ENCODE results near the gene SYTL1.

SYTL1 gene

DNA sequence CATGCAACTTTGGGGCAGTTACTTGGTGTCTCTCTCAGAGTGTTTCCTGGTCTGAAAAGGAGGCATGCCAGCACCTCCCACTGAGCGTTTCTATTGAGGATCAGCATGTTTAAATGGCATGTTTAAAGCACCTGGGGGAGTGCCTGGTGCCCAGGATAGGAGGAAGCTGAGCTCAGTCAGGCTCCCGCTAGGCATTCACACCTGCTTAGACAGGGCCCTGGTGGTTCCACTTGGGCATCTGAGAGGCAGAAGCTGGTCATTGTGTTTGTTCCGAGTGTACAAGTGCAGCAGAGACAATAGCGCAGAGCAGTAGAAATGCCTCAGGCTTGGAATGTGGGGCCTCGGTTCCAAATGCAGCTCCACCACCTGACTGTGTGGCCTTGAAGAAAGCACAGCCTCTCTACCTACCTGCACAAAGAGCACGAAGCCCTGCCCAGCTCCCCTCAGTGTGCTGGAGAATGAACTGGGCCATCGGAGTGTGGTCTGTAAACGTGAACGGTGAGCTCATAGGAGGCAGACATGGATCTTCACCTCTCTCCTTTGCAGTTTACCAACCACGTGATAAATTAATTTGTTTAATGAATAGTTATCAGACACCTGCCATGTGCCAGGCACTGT lies 40.1 kb upstream of the SYTL1 start:
- Histone ChIP-seq H3K4me1 (ENCODE audit: insufficient read depth, low read length) (peaks cover 46% of the 10 kb centered on the region), H3K9ac (ENCODE audit: low read length) (no peak overlapping the region), H3K4me3 (ENCODE audit: low read depth in 1 of 2, low read length in 2 of 2) (no peak overlapping the region), H3K36me3 (ENCODE audit: insufficient read depth, low read length) (peaks cover 63% of the 10 kb centered on the region), H3K27ac (ENCODE audit: low read depth, low read length) (peak overlapping the region; percentile 83), H3K9me3 (ENCODE audit: low read length) (no peaks in the 10 kb centered on the region), H3K27me3 (ENCODE audit: control insufficient read depth in 1 of 2, insufficient read depth in 2 of 2, low read length in 2 of 2) (no peaks in the 10 kb centered on the region)

DNA sequence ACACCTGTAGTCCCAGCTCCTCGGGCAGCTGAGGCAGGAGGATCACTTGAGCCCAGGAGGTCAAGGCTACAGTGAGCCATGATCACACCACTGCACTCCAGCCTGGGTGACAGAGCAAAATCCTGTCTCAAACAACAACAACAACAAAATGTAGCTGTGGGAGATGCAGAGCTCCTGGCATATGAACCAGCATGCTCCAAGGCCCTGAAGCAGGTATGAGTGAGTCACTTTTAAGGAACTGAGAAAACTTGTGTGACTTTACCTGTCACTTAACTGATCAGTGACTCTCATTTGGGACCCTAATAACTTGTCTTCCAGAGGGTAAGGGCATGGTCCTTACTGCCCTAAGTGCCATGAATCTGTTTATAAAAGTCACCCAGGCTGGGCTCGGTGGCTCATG lies 39.2 kb upstream of the SYTL1 start:
- H3K27ac ChIP-seq (ENCODE audit: low read depth, low read length): no peak overlapping the region
- no peaks in the 10 kb centered on the region for H3K9me3 ChIP-seq (ENCODE audit: low read length)
- H3K4me3 ChIP-seq (ENCODE audit: low read depth in 1 of 2, low read length in 2 of 2): no peak overlapping the region
- peaks cover 39% of the 10 kb centered on the region for H3K4me1 ChIP-seq (ENCODE audit: insufficient read depth, low read length)
- no peak overlapping the region for H3K9ac ChIP-seq (ENCODE audit: low read length)
- peaks cover 55% of the 10 kb centered on the region for H3K36me3 ChIP-seq (ENCODE audit: insufficient read depth, low read length)
- no peaks in the 10 kb centered on the region for H3K27me3 ChIP-seq (ENCODE audit: control insufficient read depth in 1 of 2, insufficient read depth in 2 of 2, low read length in 2 of 2)

DNA sequence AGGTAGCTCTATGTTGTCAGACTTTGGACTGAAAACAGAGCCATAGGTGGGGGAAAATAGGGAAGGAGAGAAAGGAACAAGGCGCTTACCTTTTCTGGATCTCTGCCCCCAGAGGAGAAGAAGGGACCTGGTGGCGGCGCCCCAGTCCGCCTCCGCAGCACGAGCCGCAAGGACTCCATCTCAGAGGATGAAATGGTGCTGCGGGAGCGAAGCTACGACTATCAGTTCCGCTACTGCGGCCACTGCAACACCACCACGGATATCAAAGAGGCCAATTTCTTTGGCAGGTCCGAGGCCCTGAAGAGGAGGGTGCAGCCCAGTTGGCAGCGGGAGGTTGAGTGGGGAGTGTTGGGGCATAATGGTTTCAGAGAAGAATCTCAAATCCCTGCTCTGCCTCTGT lies 38.3 kb upstream of the SYTL1 start:
- no peak overlapping the region for H3K27ac ChIP-seq (ENCODE audit: low read depth, low read length)
- H3K9me3 ChIP-seq (ENCODE audit: low read length): no peaks in the 10 kb centered on the region
- peaks cover 30% of the 10 kb centered on the region for H3K4me1 ChIP-seq (ENCODE audit: insufficient read depth, low read length)
- peaks cover 46% of the 10 kb centered on the region for H3K36me3 ChIP-seq (ENCODE audit: insufficient read depth, low read length)
- H3K4me3 ChIP-seq (ENCODE audit: low read depth in 1 of 2, low read length in 2 of 2): no peak overlapping the region
- H3K27me3 ChIP-seq (ENCODE audit: control insufficient read depth in 1 of 2, insufficient read depth in 2 of 2, low read length in 2 of 2): no peaks in the 10 kb centered on the region
- no peak overlapping the region for H3K9ac ChIP-seq (ENCODE audit: low read length)

DNA sequence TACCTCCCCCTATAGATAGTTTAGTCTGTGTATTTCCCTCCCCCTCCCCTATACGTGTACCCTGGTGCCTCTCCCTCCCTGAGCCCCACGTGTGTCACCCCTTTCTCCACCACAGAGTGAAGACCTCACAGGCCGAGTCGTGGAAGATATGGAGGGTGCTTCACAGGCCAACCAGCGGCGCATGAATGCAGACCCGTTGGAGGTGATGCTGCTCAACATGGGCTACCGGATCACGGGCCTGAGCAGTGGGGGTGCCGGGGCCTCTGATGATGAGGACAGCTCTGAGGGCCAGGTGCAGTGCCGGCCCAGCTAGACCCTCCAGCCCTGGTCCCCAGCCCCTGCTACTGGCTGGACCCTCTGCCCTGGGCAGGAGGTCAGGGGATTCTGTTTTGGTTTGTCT lies 35.8 kb upstream of the SYTL1 start:
- H3K9me3 ChIP-seq (ENCODE audit: low read length): no peaks in the 10 kb centered on the region
- peaks cover 46% of the 10 kb centered on the region for H3K36me3 ChIP-seq (ENCODE audit: insufficient read depth, low read length)
- no peak overlapping the region for H3K27ac ChIP-seq (ENCODE audit: low read depth, low read length)
- no peak overlapping the region for H3K9ac ChIP-seq (ENCODE audit: low read length)
- peaks cover 4% of the 10 kb centered on the region for H3K4me1 ChIP-seq (ENCODE audit: insufficient read depth, low read length)
- H3K27me3 ChIP-seq (ENCODE audit: control insufficient read depth in 1 of 2, insufficient read depth in 2 of 2, low read length in 2 of 2): no peaks in the 10 kb centered on the region
- H3K4me3 ChIP-seq (ENCODE audit: low read depth in 1 of 2, low read length in 2 of 2): no peak overlapping the region

DNA sequence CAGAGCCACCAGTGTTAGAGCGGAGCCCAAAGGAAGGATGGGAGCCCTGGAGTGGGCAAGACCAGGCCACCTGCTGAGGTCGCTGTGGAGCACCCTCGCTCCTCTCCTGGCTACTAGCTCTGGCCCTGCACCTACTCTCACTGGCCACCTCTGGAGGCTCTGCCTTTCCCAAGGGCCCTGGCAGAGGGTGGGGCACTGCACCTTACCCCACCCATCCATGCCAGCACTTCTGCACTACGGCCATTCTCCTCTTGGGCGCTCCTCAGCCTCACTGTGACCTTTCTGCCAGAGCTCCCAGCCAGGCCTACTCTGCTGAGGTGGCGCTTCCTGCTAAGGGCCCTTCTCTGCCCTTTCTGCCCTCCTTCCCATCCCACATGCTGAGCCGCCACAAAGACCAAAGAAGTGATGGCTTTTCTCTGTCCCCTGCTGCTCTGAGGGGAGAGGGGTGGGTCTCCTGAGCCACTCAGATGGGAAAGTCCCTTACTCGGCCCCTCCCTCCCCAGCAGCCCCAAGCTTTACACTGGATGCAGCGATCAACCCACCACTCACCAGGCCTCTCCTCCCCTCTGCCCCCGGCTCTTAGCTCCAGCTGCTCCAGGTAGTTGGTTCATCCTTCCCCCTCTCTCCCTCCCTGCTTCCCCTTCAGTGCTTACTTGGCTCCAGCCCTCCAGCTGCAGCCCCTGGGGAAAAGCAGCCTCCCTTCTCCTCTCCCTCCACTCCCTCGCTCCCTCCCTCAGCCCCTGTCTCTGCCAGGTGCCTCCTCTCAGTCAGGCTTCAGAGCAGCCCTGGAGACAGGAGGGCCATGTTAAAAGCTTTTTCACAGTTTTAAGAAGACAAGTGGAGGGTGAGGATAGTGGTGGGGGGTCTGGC lies 34.7 kb upstream of the SYTL1 start:
- Histone ChIP-seq H3K27me3 (ENCODE audit: control insufficient read depth in 1 of 2, insufficient read depth in 2 of 2, low read length in 2 of 2) (no peaks in the 10 kb centered on the region), H3K9ac (ENCODE audit: low read length) (no peak overlapping the region), H3K36me3 (ENCODE audit: insufficient read depth, low read length) (peaks cover 35% of the 10 kb centered on the region), H3K4me3 (ENCODE audit: low read depth in 1 of 2, low read length in 2 of 2) (no peak overlapping the region), H3K27ac (ENCODE audit: low read depth, low read length) (no peak overlapping the region), H3K9me3 (ENCODE audit: low read length) (no peaks in the 10 kb centered on the region), H3K4me1 (ENCODE audit: insufficient read depth, low read length) (no peaks in the 10 kb centered on the region)

DNA sequence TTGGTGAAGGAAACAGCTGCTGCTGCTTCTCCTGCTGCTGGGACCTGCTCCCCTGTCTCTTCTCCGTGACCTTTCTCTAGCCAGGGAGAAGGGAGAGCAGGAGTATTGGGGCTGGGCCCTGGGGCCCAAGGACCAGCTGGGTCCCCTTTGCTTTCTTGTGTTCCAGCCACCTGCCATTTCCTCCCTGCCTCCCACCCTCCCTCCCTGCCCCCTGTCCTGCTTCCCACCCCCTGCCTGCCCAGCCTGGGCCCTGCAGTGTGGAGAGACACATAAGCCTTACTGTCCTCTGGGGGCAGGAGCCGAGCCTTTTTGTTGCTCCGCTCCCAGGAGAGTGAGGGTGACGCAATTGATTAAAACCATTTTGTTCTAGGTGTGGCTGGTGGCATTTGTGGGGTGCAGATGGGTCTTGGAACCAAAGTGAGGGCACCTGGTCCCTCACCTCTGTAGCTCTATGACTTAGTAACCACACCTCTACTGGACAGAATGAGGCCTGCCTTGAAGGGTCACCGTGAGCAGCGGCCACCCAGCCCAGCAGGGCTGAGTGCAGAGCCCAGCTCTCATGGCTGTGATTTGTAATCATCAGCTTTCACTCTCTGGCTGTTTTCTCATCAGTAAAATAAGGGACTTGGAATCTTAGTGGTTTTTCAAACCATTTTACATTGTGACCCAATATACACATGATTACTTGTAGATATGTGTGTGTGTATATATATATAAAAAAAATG lies 33.8 kb upstream of the SYTL1 start:
- Histone ChIP-seq H3K27me3 (ENCODE audit: control insufficient read depth in 1 of 2, insufficient read depth in 2 of 2, low read length in 2 of 2) (no peaks in the 10 kb centered on the region), H3K9me3 (ENCODE audit: low read length) (no peaks in the 10 kb centered on the region), H3K4me3 (ENCODE audit: low read depth in 1 of 2, low read length in 2 of 2) (no peak overlapping the region), H3K9ac (ENCODE audit: low read length) (no peak overlapping the region), H3K36me3 (ENCODE audit: insufficient read depth, low read length) (peaks cover 28% of the 10 kb centered on the region), H3K4me1 (ENCODE audit: insufficient read depth, low read length) (no peaks in the 10 kb centered on the region), H3K27ac (ENCODE audit: low read depth, low read length) (no peak overlapping the region)

DNA sequence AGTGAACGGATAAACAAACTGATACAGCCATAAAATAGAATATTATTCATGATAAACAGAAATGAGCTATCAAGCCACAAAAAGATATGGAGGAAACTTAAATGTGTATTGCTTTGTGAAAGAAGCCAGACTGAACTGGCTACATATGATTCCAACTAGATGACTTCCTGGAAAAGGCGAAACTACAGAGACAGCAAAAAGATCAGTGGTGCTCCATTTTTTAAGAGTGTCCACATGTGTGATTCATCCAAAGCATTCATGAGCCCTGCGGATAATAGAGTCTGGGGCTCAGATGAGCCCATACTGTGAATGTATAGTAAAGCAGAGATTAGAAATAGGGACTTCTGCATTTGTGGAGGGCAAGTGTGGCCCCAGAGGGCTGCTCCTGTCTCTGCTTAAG lies 27.7 kb upstream of the SYTL1 start:
- Histone ChIP-seq H3K9ac (ENCODE audit: low read length) (no peak overlapping the region), H3K4me1 (ENCODE audit: insufficient read depth, low read length) (no peaks in the 10 kb centered on the region), H3K27ac (ENCODE audit: low read depth, low read length) (no peak overlapping the region), H3K36me3 (ENCODE audit: insufficient read depth, low read length) (no peaks in the 10 kb centered on the region), H3K4me3 (ENCODE audit: low read depth in 1 of 2, low read length in 2 of 2) (no peak overlapping the region), H3K9me3 (ENCODE audit: low read length) (no peaks in the 10 kb centered on the region), H3K27me3 (ENCODE audit: control insufficient read depth in 1 of 2, insufficient read depth in 2 of 2, low read length in 2 of 2) (no peaks in the 10 kb centered on the region)

DNA sequence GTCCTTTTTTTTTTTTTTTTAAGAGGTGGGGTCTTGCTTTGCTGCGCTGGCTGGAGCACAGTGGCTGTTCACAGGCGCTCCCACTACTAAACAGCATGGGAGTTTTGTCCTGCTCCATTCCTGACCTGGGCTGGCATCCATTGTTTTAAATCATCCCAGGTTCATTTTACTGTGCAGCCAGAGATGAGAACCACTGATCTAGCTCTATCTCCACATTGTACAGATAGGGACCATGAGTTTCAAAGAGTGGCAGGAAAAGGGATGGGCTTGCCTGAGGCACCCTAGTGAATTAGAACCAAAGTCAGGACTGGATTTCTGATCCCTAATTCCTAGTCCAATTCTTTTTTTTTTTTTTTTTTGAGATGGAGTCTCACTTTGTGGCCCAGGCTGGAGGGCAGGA lies 27.1 kb upstream of the SYTL1 start:
- H3K9me3 ChIP-seq (ENCODE audit: low read length): no peaks in the 10 kb centered on the region
- no peak overlapping the region for H3K9ac ChIP-seq (ENCODE audit: low read length)
- no peaks in the 10 kb centered on the region for H3K4me1 ChIP-seq (ENCODE audit: insufficient read depth, low read length)
- H3K27ac ChIP-seq (ENCODE audit: low read depth, low read length): no peak overlapping the region
- H3K4me3 ChIP-seq (ENCODE audit: low read depth in 1 of 2, low read length in 2 of 2): no peak overlapping the region
- no peaks in the 10 kb centered on the region for H3K36me3 ChIP-seq (ENCODE audit: insufficient read depth, low read length)
- no peaks in the 10 kb centered on the region for H3K27me3 ChIP-seq (ENCODE audit: control insufficient read depth in 1 of 2, insufficient read depth in 2 of 2, low read length in 2 of 2)

DNA sequence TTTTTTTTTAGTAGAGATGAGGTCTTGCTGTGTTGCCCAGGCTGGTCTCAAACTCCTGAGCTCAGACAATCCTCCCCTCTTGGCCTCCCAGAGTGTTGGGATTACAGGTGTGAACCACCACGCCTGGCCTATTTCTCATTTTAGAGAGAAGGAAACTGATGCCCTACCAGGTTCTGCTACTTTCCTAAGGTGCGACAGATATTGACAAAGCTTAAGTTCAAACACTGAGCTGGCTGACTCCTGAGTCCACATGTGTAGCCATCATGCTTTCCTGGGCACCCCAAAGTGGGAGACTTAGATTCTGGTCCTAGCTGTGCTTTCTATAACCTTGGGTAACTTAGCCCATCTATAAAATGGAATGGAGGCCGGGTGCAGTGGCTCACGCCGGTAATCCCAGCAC lies 25.0 kb upstream of the SYTL1 start:
- no peaks in the 10 kb centered on the region for H3K4me1 ChIP-seq (ENCODE audit: insufficient read depth, low read length)
- no peaks in the 10 kb centered on the region for H3K27me3 ChIP-seq (ENCODE audit: control insufficient read depth in 1 of 2, insufficient read depth in 2 of 2, low read length in 2 of 2)
- H3K4me3 ChIP-seq (ENCODE audit: low read depth in 1 of 2, low read length in 2 of 2): no peak overlapping the region
- no peaks in the 10 kb centered on the region for H3K36me3 ChIP-seq (ENCODE audit: insufficient read depth, low read length)
- H3K9me3 ChIP-seq (ENCODE audit: low read length): no peaks in the 10 kb centered on the region
- no peak overlapping the region for H3K27ac ChIP-seq (ENCODE audit: low read depth, low read length)
- no peak overlapping the region for H3K9ac ChIP-seq (ENCODE audit: low read length)

DNA sequence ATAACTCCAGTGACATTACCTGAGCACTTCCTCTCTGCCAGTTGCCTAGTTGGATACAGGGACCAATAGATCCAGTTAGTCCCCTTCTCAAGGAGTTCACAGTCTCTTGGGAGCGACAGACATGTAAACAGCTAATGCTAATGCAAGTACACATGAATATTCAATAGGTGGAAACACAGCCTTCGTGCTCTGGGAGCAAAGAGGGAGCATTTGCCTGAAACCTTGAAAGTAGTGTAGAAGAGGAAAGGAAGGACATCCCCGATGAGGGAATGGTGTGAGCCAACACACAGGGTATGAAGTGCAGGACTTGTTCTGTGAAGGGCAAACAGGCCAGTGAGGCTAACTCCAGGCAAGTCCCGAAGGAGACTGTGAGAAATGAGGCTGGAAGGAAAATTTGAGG lies 23.7 kb upstream of the SYTL1 start:
- H3K9ac ChIP-seq (ENCODE audit: low read length): no peak overlapping the region
- H3K4me1 ChIP-seq (ENCODE audit: insufficient read depth, low read length): peaks cover 5% of the 10 kb centered on the region
- H3K9me3 ChIP-seq (ENCODE audit: low read length): no peaks in the 10 kb centered on the region
- no peaks in the 10 kb centered on the region for H3K36me3 ChIP-seq (ENCODE audit: insufficient read depth, low read length)
- H3K27me3 ChIP-seq (ENCODE audit: control insufficient read depth in 1 of 2, insufficient read depth in 2 of 2, low read length in 2 of 2): no peaks in the 10 kb centered on the region
- no peak overlapping the region for H3K27ac ChIP-seq (ENCODE audit: low read depth, low read length)
- H3K4me3 ChIP-seq (ENCODE audit: low read depth in 1 of 2, low read length in 2 of 2): no peak overlapping the region

DNA sequence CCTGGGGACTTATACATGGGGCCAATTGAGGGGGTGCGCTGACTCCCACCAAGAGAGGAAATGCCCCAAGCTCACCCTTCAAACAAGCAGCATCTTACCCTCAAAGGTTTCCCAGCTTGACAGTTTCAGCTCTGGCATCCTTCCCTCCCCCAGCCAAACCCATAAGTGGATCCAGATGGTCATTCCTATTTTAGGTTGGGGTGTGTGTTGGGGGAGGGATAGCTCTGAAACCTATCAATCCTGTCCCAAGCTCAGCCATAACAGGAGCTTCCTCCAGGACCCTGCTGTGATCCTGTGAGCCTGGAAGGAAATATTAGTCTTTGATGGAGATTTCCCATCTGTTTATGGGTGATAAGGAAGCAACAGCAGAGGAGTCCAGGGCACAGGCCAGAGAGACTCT lies 23.2 kb upstream of the SYTL1 start:
- H3K36me3 ChIP-seq (ENCODE audit: insufficient read depth, low read length): no peaks in the 10 kb centered on the region
- no peak overlapping the region for H3K4me3 ChIP-seq (ENCODE audit: low read depth in 1 of 2, low read length in 2 of 2)
- peaks cover 10% of the 10 kb centered on the region for H3K4me1 ChIP-seq (ENCODE audit: insufficient read depth, low read length)
- no peak overlapping the region for H3K9ac ChIP-seq (ENCODE audit: low read length)
- no peak overlapping the region for H3K27ac ChIP-seq (ENCODE audit: low read depth, low read length)
- no peaks in the 10 kb centered on the region for H3K9me3 ChIP-seq (ENCODE audit: low read length)
- no peaks in the 10 kb centered on the region for H3K27me3 ChIP-seq (ENCODE audit: control insufficient read depth in 1 of 2, insufficient read depth in 2 of 2, low read length in 2 of 2)
